Activated CD4-positive, alpha-beta T cell treated with anti-CD3 and anti-CD28 coated beads, Interleukin-2, Interleukin-6, amounts not matched to agents 100 ng/mL and 50 ng/mL, durations not matched to agents 16 hours and 8 hours (primary cell): ENCODE measurements around the gene NRP2.

Experiments used
- DNase-seq: peaks from one replicate; pipeline ENCODE4 v3.0.0-alpha.2; 2020

Gene NRP2

DNA sequence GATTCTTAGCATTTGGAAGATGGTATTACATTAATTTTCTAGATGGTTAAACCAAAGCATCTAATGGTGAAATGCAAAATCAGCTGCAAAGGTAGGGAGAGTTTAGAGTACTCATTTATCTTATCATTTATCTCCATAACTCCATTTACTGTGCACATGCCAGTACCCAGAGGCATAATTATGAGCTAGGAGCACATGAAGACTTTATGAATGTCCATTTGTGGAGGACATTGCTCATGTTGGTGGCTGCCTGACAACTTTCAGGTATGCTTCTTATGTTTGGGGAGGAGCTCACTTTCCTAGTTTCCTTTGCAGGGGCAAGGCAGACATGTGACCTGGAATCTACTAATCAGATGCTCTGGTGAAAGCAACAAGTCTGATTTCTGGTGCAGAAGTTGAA is 134.0 kb downstream of the NRP2 start:
- no peak for DNase-seq

DNA sequence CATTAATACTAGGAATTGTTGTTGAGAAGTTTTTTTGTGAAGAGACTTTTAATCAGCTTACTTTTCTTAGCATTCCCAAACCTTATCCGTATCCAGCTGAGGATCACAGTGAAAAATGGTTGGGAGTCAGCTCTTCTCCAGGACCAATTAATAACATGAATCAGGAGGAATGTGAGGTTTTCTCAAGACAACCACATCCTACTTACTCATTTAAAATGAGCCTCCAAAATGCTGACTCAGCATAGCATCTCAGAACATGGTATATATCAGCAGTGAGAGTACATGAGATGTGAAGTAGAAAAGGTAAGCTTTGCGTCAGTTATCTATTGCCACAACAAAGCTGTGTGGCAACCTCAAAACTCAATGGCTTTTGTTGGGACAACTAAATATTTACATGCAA is 140.3 kb downstream of the NRP2 start:
- DNase-seq: no peak

DNA sequence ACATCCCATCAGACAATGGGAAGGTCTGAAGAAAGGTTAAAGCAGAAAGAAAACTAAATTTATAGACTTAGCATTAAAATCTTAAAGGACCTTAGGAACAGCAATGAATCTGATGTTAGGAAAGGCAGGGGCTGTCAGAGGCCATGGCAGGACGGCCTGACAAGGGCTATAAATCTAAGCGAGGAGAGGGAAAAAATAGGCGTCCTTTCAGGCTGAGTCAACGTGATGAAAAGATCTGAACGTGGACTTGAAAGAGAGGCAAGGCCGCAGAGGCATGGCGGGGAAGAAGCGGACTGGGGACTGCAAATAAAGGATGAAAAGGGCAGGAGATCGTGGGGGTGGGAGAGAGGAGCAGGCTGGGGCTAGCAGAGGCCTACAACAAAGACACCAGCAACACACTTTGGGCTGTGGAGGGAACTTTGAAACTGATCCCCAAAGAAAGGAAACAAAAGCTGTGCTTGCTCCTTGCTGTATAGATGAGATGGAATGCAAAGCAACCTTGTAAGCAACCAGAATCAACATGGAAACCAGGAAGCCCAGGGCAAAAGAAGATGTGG is 145.6 kb downstream of the NRP2 start:
- DNase-seq: no peak

DNA sequence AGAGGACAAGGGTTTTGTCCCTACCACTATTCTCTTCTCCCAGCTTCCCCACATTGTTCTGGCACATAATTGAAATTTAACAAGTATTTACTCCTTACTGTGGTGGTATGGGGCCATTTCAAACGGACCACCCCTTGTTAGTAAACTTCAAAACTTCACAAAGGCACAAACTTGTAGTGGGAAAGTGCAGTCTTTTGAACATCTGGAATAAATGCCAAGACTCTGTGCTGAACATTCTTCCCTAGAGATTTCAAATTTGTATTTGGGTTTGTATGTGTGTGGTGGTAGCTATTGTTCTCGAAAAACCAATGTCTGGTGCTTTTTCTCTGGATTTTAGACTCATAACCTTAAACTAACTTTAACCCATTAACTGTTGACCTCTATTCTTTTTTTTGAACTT is 151.6 kb downstream of the NRP2 start:
- DNase-seq: no peak

DNA sequence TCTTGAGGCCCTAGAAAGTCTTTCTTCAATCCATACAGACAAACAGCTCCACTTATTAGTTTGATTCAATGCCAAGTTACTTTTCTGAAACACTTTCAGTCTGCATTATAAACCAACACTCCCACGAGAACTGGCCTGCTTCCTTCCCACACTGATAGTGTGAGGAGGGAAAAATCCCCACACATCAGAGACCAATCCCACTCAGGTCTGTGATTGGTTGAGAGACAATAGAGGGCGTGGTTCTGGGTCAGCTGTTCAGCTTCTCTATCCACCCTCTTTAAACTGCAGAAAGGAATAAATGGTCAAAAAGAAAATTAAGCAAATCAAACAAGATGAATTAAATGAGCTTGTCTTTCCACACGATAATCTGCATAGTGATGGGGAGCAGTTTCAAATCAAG is 152.5 kb downstream of the NRP2 start:
- DNase-seq: no peak

DNA sequence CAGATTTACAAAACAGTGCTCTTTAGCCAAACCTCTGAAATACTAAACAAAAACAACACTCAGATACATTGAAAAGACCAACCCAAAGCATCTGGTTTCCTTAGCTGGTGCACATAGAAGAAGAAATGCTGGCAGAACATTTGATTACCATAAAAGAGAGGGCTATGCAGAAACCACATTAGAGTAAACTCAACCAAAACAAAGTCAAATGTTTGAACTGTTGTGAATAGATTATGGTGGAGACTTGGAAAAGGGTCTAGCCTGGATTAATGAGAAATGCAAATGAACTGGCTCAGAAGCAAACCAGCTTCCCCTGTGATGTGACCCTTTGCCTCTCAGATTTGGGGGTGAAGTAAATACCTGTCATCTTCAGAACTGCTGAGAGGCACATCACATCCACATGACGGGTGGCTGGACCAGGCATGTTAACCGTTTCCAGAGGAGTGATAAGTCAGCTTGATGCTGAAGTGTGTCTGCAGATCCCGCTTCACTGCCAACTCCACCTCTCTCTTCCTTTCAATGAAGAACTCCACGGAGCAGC is 153.0 kb downstream of the NRP2 start:
- DNase-seq: no peak

DNA sequence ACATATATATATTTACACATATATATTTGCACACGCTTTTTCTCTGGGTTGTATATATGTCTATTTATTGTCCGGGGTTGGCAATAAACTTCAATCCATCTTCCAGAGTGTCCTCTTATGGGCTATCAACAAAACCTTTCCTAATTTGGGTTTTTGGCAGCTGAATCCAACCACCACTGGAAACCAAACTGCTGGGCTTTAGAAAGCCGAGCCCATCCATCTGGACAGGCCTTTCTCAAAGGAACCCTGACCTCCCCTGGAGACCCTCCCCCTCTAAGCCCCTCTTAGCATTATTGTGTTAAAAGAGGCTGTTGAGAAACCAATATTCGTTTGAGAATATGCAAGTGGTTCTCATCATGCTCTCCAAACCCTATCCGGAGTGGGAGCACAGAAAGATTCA is 153.6 kb downstream of the NRP2 start:
- DNase-seq: no peak

DNA sequence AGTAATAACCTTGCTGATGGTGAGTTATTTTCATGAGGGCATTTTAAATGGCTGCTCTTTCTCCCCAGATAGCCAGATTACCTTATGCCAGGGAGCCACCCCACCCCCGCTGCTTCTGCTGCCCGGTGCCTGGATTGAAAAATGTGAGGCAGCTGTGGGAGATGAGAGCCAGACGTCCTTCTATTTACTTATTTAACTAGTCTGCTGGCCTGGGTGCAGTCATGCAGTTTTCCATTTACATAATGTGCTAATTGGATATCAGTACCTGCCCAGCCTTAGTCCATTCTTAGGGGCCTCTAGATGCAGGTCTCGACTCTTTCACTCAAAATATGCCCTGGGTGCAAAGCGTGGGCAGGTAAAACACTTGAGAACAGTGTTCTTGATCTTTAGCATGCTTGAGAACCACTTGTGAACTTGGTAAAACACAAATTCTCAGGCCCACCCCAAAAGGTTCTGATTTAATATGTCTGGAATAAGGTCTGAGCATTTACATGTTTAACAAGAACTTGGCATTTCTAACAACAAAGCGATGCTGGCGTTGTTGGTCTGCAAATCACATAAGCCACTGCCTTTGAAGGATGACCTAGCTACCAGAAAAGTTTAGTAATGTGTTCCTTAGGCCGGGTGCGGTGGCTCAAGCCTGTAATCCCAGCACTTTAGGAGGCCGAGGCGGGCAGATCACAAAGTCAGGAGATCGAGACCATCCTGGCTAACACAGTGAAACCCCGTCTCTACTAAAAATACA is 154.3 kb downstream of the NRP2 start:
- DNase-seq: no peak

DNA sequence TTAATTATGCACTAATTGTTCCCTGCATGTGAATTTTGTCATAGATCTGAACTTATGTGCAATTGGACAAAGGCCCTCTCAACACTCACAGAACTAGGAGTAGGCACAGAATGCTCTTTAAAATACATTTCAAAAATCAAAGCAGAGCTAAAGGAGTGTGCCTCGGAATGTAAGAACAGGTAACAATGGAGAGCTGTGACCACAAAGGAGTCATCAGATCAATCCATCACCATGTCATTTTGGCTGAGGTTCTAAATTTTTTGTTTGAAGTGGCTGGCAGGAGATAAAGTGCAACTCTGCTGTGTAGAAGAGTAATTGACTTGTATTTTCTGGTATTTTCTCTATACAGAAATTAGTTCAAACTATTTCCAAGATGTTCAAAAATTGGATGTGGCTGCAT is 155.4 kb downstream of the NRP2 start:
- DNase-seq: no peak

DNA sequence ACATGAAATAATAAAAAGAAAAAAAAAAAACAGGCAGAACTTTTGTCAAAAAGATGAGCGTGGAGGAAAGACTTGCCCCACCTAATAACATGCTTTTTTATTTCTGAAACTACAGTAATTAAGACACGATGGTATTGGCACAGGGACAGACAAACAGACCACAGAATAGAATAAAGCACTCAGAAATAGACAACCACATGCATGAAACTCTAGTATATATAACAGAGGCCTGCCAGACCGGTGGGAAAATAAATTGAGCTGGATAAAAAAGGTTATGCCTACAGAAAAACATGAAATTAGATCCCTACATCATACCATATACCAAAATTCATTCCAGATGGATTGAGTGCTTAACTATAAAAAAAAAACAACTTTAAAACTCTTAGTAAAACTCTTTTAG is 163.1 kb downstream of the NRP2 start:
- no peak for DNase-seq
